Measurements from ENCODE around the gene NCKAP5.

The NCKAP5 gene

DNA sequence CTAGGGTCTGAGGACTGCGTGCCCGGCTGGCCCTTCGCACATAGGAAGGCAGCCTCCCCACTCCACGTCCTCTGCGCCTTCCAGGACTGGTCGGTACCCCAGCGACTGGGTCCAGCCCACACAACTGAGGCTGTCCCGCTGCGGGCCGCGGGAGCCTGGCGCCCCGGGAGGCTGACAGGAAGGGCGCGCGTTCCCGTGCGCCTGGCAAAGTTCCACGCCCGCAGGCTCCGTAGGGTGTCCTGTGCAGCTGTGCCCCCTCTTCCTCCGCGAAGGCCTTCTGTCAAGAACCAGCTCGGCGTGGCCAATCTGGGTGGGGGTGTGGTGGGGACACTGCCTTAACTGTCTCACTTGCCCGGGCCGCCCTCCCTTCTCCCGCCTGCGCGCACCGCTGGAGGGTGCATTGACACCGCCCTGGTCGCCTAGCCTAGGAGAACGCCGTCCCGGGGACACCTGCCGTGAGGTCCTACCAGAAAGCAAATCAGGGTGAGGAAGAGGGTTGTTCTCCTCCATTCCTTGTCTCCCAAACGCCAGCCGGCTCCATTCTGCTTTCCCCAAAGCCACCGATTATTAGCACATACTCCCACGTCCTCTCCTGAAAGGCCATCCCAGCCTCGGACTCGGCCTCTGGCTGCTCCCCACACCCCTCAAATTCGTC is 897.6 kb downstream of the NCKAP5 start:
- DNase-seq: peak; percentile 20

DNA sequence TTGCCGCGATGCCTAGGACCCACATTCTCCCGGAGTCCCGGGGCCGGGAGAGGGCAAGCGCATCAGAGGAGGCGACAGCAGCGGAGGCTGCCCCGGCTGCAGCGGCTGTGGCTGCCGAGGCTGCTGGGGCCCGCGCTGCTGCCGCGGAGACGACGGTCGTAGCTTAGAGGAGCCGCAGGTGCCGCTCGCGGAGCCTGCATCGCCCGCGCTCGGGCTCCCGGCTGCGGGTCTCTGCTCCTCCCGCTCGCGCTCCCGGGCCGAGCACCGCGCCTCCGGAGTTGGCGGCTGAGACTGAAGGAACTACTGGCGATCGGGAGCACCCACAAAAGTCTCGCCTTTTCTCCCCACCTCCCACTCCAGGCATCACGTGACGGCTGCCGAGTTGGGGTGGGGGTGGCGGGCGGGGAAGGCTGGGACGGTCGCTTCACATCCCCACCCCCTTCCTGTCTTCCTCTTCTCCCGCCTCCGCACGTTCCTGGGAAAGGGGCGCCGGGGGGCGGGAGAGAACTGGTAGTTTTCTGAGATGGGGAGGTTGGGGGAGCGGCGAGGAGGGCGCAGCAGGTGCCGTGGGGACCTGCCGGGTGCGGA is 898.3 kb downstream of the NCKAP5 start, which contains the start of gene LYPD1:
Gene LYPD1, minus strand, starts transcription at position 298 of the 588 bp plus-strand sequence. Its CDS starts 273 bp downstream, at position 25.
- DNase-seq: peak; percentile 37

DNA sequence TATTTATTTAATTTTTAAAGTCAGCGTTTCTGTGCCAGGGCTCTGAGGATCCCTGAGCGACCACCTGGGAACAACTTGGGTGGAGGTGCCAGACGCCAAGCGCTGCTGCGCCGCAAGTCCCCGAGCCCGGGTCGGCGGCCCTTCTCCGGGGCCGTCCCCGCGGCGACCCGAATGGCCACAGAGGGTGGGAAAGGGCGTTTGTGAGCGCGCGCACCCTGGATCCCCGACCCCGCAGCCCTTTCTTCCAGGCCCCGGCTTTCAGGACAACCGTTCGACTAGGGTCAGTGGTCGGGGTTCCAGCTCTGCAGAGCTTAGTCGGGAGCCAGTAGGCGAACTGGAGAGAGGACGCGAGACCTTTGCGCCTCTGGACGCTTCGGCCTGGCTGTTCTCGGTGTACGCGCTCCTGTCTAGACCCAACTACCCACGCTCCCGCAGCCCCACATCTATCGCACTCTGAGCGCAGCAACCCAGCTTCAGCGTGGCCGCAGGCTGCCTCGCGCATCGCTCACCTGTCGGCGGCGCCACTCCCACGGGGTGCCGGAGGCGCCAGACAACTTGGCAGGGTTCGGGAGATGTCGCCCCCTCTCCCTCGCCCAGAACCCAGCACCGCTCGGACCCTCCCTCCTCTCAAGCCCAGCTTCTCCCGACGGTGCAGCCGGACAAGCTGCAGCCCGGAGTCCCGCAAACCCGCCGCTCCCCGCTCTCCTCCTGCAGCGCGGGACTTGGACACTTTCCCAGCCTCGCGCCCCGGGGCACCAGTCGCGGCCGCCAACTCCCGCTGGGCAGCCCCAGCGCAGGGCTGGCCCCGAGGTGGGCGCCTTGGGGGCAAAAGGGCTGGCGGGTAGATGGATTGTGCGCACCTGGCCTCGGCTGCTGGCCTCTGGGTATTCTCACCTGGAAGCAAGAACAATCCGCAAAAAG is 899.0 kb downstream of the NCKAP5 start:
- DNase-seq: peak; percentile 32

DNA sequence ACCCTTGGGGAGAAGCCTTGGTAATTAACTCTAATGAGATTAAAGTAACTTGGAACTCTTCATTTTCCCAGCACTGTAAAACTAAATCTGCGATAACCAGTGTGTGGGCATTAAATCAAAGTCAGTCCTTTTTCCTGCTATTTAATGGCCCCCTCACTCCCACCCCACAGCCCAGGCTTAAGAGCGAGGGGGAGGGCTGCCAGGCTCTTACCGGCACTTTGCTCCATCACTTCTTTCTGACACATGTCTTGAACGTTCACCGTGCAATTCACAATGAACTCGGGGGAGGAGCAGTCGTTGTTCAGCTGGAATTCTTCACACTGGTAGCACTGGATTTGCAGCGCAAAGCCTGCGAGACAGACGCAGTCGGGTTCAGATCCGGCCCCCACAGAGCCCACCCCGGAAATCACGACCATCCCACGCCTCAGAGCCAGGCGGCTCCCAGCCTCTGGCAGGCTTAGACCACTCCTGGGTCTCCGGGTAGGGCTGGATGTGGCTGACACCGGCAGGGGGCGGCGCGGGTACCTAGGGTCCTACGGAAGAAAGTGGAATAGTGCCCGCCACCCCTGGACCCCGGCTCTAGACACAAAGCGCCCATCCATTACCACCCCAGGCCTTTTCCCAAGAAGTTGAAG is 900.0 kb downstream of the NCKAP5 start:
- peak; percentile 38 for DNase-seq

DNA sequence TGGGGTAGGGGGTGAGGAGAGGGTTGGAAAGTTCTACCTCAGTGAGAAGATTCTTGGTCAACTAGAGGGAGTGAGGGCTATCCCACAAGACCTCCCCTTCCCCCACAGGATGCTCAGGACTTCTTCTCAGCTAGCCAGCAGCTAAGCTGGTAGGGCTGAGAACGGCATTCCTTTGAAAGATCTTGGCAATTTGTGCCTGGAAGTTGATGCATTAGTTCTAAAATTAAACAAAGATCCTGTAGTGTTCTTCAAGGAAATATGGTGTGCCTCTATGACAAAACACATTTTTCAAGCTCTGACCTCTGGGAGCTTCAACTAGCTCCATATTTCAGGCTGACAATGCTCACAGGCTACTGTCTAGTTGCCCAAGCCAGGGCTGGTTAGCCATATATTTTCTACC is 900.6 kb downstream of the NCKAP5 start:
- DNase-seq: no peak

DNA sequence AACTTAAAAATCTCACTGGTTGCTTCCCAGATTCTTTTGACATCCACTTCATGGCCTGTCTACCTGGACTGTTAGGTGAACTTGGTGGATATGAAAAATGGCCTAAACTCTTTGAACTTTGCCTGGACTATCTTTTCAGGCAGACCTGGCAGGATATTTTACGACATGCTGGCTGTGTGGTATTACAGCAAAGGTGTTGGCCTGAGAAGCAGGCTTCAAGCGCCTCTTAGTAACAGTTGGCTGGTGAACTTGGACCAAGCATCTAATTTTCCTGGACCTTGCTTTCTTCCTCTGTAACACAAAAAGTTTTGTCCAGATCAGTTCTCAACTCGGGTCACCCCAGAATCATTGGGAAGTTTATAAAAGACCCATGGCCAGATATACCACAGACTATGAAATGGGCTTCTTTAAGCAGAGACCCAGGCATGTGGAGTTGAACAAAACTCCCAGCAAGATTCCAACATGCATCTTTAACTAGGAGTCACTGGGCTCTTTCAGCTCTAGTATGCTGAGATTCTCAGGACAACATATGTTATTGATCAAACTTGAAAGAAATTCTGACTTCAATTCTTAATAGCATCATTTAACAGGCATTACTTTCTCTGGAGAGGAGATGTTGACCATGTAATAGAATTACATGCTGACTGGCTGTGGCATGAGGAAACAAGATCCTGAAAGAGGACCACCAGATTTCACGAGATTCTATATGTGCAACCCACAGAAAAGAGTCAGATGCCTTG is 902.7 kb downstream of the NCKAP5 start:
- no peak for DNase-seq

DNA sequence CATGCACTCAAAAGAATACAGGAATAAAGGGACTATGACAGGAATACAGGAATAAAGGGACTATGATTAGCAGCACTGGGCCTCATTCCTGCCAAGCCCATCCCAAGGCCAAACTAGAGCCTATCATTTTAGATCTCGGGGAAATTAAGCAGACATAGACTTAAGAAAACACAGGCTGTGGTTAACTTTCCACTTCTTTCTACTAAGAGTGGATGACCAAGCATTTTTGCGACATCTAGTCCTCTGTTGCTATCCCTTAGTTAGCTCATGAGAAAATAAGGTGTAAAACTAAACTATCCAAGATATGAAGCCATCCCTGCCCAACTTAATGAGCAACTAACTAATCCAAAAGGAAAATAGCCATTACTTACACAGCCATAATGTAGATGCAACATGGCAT is 904.2 kb downstream of the NCKAP5 start:
- no peak for DNase-seq

DNA sequence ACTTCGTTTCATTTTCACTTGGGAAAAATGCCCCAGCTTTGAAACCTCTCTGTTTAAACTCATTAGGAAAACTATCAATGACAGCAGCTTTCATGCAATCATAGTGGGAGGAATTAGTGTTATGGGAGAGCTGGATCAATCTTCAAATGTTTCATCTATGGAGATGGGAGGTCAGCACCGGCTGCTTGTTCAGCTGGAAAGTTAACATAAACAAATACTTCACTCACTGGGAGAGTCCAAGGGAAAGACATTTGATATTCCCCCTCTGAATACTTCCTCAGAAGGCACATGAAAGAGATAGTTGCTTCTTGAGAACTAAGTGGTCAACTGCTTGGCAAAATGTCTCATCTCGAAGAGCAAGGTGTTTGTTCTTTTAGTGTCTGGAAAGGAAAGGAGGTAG is 905.5 kb downstream of the NCKAP5 start:
- peak; percentile 4 for DNase-seq

DNA sequence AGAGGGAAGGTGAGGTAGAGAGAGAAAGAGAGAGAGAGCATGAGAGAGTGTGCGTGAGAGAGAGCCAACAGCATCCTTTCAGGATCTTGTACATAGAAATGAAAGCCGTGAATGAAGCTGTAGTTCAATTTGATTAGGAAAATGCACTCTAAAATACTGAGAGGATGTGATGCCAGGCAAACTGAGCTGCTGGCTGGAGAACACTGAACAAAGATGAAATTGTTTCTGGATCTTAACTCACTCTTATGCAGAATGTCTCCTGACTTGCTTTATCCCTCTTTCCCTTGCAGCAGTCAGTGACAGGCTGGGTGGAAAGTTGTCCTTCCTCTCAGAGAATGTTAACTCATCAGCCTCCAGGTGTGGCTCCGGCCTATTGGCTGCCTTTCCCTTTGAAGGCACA is 908.9 kb downstream of the NCKAP5 start:
- no peak for DNase-seq

DNA sequence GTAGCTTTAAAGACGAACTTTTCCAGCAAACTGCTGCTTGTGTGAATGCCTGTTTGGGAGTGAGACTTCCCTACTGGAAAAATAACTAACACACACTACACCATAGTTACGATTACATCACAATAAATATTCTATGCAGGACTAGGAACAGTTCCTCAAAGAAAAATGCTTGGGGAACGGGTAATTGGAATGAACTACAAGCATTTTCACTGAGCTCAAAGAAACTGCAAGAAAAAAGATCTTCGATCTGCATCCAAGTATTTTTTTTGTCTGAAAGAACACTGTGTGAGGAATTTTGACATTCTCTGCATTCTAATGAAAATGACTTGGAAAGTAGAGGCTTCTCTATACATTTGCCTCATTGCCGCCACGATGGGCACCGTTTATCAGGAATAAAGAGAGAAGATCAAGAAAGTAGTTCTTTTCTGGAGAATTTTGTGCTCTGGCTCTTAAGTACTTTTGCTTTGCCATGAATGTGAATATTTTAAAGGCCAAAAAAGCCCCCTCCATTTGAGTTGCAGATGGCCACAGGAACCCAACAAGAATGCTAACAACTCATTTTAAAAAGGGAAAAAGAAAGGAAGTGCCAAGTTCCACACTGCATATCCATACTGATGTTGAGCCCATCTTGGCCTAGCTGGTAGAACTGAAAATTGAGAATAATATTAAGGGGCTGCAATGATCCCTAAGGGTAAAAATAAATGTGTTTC is 911.8 kb downstream of the NCKAP5 start:
- DNase-seq: no peak

DNA sequence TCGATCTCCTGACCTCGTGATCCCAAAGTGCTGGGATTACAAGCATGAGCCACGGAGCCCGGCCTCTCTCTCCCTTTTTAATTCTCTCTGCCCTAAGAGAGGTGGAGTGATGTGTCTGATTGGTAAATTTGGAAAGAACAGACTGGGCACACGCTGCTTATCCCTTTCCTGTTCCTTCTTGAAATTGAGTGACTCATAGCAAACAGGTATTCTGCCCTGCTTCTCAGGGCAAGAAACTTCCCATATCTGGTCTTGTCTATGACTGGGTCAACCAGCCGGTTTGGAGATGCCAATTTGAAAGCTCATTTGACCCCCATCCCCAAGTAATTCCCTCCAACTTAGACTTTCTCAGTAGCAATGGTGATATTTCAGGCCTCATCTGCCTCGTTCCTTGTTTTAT is 913.3 kb downstream of the NCKAP5 start:
- no peak for DNase-seq

DNA sequence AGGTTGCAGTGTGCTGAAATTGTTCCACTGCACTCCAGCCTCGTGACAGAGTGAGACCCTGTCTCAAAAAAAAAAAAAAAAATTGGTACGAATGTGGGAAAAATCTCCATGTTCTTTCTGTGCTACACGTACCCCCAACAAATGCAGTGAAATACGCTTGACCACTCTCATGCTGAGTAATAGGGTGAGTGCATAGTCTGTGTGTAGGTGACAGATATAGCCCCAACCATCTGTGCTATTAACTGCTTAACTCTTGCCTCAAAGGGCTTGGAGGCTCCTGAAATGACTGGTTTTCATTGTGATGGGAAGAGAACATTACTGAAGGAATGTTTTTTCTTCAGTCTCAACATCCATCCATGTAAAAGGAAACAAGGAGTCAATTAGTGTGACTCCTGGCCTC is 913.9 kb downstream of the NCKAP5 start:
- no peak for DNase-seq

DNA sequence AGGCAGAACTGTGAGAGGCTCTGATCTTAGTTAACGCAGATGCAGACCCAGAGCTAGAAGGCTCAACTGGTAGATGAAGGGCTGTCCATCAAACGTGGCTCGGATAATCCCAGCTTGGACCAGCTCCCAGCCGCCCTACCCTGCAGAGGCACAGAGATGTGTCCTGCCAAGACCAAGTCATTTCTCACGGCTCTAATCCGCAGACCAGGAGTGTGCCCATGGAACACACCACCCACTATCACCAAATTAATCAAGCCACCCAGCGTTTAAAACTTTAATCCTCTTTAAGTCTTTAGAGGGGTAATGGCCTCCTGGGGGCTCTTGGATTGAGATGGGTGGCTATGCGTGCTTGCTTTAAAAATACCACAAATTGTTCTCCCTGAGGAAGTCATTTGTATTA is 915.8 kb downstream of the NCKAP5 start:
- no peak for DNase-seq

DNA sequence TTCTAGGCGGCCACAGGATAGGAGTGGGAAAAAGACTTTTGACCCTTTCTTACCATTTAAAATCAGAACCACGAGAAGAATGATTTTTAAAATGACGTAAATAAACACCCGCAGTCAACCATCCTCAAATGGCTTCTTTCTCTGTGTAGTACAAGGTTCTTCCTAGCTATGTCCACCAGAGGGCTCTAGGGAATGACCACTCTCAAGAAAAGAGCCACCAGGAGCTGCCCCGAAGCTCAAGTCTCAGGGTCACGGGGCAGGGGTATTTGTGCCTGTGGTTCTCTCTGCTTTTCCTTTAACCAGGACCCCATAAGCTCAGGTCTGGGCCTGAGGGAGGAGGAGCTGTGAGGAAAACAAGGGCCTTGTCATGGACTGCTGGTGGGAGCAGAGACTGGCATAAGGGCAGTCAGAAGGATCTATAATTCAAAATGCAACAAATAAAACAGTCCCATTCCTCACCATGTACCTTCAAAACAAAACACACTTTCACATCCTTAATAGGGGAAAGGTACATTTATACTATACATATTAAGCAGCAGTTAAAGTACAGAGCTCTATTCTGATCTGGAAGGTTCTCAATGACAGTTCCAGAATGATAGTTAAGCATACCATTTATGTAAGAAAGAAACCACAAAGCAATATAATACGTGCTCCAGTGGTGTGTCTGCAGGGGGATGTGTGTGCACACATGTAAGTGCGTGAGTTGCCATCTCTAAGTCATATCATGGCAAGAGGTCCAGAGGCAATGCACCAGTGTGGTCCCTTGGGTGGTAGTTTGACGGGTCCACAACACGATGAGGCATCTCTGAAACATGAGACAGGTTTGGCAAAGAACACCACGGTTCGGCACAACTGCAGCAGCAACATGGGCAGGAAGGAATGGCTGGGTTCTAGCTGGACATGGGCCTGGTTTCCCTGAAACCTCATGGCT is 916.9 kb downstream of the NCKAP5 start:
- DNase-seq: no peak

DNA sequence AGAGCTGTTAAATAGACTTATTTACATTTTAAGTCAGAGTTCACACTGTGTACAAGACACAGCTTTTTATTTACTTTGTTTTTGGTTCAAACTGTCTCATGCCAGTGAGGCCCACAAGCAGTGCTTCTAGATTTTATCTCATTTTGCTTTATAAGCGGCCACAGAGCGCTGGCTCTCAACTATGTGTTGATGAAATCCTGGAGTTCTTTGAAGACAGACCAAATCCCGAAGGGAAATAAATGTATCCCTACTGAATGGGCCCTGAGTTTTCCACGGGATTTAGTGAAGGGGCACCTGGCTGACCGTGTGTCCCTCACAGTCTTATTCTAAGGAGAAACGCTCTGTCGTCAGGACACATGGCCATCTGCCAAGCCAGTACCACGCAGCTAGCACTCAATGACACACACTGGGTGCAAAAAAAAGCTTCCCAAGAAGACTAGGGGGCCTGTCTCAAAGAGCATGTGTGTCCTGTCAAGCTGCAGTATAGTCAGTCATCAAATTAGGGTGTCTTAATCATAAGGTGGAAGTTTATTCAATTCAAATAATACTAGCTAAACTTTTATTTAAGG is 921.6 kb downstream of the NCKAP5 start:
- DNase-seq: no peak

DNA sequence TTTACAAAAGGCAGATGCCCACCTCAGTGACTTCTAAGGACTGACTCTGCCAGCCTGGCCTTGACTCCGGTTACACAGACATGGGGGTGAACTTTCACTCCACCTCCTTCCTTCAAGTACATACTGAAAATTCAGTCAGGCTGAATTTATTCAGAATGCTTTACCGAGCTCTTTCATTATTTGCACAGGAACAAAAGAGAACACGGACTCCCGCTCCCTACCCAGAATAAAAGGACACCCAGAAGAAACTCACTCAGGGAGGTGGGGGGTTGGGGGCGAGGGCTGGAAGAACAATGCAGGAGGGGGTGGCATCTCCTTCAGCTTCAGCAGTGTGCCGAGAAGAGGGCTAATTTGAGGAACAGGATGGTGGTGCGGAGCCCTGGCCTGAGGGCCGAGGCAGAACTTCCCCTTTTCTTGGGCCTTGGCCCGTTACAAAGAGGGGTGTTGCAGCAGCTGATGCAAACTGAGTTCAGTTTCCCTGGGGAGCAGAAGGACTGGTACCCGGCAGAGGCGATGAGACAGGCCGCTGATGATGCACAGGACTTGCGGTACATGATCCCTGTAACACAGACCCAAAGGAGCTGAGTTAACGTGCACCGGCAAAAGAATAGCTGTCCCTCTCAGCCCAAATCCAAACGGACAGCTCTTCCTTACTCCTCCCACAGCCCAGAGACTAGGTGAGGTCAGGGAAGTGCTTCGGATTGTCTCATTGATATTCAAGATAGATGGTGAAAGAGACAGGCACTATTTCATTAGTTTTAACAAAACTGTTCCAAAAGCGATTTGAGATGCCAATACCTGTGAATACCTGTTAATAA is 922.3 kb downstream of the NCKAP5 start:
- DNase-seq: no peak

DNA sequence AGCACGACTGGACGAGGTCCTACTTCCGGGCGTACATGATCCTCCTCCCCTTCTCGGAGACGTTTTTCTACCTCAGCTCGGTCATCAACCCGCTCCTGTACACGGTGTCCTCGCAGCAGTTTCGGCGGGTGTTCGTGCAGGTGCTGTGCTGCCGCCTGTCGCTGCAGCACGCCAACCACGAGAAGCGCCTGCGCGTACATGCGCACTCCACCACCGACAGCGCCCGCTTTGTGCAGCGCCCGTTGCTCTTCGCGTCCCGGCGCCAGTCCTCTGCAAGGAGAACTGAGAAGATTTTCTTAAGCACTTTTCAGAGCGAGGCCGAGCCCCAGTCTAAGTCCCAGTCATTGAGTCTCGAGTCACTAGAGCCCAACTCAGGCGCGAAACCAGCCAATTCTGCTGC is 923.1 kb downstream of the NCKAP5 start:
- no peak for DNase-seq

DNA sequence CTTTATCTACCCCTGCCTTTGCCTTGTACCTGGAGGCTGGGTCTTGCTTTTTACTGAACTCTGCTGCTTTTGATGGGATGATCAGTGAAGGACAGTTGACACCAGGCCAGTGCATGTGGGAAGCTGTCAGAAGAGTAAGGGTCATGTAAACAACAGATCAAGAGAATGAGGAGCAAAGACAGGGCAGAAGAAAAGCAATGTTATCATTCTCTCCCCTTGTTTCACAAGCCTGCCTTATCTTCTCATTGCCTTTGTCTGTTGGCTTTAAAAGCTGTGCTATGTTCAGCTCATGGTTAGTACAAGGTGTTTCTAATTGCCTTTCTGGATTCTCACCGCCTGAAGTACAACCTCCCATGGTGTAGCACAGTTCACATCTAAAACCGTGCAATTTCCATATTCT is 925.8 kb downstream of the NCKAP5 start:
- DNase-seq: no peak

DNA sequence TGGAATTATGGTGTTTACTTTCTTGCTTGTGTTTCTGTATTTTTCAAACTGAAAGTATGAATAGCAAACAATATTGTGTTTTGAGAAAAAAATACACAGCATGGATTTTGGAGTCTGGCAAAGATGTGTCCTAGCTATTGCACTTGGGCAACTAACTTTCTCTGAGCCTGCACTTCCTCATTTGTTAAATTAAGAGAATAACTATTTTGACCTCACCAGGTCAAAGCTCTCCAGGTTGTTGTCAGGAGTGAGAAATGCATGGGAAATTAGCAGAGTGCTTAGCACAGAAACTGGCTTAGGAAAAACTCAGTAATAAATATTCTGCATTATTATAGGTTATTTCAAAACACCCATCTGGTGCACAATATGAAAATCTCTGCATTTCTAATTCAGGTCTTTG is 926.4 kb downstream of the NCKAP5 start:
- DNase-seq: no peak

DNA sequence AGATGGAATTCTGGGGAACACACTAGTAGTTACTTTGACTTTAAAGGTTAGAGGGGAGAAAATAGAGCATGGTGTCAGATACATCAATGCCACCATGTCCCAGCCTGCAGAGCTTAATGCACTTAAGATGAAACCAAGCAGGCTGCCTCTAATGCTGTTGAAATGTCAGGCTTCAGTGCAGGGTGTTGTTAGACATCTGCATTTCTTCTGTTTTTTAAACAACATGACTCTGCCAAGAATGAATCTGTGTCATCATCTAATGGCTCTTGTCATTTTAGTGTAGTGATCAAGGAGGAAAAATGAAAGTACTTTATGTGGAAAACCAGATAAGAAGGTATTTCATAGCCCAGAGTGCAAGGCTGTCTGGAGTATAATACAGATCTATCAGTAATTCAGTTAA is 928.1 kb downstream of the NCKAP5 start:
- DNase-seq: no peak

All from NCI-H1092 treated with DMSO at 0.1 percent for 48 hours (cell line).